Activated T-helper 17 cell treated with anti-CD3 and anti-CD28 coated beads, Interleukin-2, amount 50 U/mL, for 72 hours (primary cell): ENCODE measurements around the gene HTR3B. TPM values are rescaled to one million over a fixed set of nuclear protein-coding genes. Genes with fewer than 3 reads are reported as not detected.

Experiments
- total RNA-seq, 2 donors: library from RNA; stranded (reverse); gene quantifications; one replicate each; pipeline ENCODE4 v1.2.3, GENCODE V29; 2022

HTR3B gene
- total RNA-seq, 2 donors from 2014 or later = not detected

Other genes with a start within 250 kb of the HTR3B start
- gene TMPRSS5, start 198.5 kb upstream of the HTR3B start, total RNA-seq = under 1 TPM; 0.52 to 0.95 TPM
- 10 to 100 TPM; 17.0 to 24.8 TPM for gene ZW10, start 131.1 kb upstream of the HTR3B start, total RNA-seq
- not detected for gene CLDN25, start 125.0 kb upstream of the HTR3B start, total RNA-seq
- 10 to 100 TPM; 42.0 to 66.8 TPM for gene USP28, start 29.2 kb upstream of the HTR3B start, total RNA-seq
- not detected for gene HTR3A, start 70.3 kb downstream of the HTR3B start, total RNA-seq
- gene ZBTB16, start 154.9 kb downstream of the HTR3B start, total RNA-seq = 10 to 100 TPM in 1 of 2 donors, 1 to 10 TPM in 1; 6.1 to 10.6 TPM